Activated CD4-positive, alpha-beta T cell treated with anti-CD3 and anti-CD28 coated beads, Interleukin-2, Interleukin-6, amounts not matched to agents 100 ng/mL and 50 ng/mL, durations not matched to agents 16 hours and 8 hours (primary cell): ENCODE measurements around the gene MRS2.

Experiments used
- DNase-seq: peaks from one replicate; pipeline ENCODE4 v3.0.0-alpha.2; 2020

Gene MRS2

DNA sequence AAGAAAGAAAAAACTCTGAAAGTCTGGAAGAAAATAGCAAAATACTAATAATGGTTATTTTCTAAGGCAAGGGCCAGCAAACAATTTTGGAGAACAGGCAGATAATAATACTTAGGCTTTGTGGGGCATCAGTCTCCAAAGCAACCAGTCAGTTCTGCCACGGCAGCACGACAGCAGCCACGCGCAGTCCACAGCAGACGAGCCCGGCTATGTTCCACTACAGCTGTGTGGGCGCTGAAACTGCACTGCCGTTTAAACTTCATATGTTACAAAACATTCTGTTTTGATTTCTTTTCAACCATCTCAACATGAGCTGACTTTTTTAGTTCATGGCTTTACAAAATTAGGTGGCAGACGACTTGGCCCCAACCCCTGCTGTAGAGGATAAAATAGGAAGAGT lies 29.9 kb downstream of the MRS2 start:
- no peak for DNase-seq

DNA sequence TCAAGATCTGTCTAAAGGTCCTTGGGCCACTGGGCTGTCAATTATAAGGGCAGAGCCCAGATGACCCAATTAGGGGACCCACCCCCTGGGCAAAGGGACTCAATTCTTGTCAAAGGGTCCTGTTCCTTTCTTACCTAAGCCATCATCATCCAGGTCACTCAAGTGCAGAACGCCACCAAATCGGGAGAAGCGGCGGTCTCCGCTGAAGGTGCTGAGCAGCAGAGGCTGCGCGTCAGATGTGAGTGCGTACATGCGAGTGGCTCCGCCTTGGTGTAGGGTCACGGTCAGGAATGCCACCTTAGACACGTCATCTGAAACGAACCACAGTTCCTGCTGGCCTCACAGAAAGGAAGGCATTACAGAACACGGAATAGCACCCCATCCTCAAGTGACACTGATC lies 34.2 kb downstream of the MRS2 start:
- DNase-seq, result no peak

DNA sequence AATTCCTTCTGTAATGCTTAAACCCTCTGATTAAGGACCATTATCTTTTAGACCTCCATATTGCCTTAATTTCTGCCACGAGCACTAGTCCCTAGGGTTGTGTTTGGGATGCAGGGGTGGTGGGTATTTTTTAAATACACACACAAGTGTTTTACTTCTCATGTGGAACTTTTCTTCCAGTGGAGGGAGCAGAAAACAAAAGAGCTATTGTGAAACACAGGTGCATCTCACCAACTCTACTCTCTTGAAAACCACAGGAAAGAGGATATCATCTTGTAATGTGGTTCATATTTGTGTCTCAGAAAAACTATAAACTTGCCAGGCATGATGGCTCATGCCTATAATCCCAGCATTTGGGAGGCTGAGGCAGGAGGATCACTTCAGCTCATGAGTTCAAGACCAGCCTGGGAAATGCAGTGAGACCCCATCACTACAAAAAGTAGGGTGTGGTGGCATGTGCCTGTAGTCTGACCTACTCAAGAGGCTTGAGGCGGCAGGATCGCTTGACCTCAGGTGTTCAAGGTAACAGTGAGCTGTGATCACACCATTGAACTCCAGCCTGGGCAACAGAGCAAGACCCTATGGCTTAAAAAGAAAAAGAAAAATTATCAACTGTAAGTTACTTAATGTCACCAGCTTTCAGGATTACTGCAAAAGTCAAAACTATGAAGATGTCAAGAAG lies 37.3 kb downstream of the MRS2 start:
- DNase-seq, result no peak

DNA sequence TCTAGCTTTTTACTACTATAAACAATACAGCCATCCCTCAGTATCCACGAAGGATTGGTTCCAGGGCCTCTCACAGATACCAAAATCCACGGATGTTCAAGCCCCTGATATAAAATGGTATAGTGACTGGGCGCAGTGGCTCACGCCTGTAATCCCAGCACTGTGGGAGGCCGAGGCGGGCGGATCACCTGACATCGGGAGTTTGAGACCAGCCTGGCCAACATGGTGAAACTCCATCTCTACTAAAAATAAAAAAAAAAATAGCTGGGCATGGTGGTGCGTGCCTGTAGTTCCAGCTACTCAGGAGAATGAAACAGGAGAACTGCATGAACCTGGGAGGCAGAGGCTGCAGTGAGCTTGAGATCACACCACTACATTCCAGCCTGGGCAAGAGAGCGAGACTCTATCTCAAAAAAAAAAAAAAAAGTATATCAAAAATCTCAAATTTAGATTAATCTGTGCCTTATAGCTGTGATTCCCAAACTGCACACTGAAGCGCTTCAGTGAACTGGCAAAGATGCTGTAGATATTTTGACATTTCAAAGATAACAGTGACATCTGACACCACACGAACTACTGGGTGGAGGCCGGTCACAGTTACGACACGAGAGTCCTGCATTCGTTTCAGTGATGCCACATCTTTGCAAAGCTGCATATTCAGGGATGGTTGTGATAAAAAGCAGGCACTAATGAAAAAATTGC lies 38.3 kb downstream of the MRS2 start:
- no peak for DNase-seq

DNA sequence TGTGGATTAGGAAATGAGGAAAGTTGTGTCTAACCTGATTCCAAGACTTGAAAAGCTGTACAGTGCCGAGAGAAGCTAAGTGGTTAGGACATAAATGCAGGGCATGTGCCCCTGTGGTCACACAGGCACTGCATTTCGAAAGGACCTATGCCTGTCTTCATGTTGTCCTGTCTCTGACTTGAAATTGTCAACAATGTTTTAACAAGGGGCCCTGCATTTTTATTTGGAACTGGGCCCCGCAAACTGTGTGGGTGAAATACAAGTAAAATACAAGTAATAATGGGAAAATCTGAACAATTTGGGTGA lies 38.8 kb downstream of the MRS2 start:
- no peak for DNase-seq

DNA sequence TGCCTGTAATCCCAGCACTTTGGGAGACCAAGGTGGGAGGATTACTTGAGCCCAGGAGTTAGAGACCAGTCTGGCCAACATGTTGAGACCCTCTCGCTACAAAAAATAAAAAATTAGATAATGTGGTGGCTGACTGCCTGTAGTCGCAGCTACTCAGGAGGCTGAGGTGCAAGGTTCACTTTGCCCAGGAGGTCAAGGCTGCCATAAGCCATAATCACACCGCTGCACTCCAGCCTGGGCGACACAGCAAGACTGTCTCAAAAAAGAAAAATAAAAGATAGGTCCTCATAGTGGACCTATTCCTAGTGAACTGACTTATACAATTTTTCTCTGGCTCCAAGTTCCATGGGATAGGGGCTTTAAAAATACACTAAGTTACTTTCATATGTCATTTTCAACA lies 41.9 kb downstream of the MRS2 start:
- DNase-seq, result no peak

DNA sequence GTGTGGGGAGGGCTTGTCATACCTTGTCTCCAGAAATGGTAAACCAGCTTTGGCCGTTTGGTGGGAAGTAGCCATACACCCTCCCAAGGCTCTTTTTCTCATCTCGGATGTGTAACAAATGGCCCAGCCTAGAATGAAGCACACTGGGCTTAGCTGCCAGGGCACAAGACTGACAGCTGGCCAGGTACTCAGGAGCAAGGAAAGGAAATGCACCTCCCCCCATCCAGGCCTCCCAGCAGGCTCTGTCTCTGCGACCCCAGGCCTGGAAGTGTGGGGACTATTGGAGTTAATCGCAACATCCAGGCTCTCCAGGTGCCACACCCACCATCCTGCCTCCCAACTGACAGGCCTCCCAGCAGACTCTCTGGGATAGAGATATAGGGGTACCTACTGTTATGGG lies 43.0 kb downstream of the MRS2 start:
- DNase-seq, result no peak

DNA sequence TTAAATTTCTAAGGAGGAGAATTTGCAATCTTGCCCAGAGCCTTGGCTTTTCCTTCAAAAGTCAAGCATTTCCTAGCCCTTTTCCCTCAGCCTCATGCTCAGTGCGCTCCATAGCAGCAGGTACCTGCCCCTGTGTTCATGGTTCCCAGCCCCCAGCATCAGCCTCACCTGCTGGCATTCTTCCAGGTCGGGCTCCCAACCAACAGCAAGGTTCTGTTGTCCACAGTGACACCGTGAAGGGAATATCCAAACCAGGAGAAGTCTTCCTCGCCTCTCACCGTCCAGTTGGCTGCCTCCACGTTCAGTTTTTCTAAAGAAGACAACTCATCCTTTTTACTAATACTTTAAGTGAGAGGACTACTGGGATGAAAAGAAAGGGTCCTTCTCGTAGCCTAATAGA lies 43.9 kb downstream of the MRS2 start:
- no peak for DNase-seq

DNA sequence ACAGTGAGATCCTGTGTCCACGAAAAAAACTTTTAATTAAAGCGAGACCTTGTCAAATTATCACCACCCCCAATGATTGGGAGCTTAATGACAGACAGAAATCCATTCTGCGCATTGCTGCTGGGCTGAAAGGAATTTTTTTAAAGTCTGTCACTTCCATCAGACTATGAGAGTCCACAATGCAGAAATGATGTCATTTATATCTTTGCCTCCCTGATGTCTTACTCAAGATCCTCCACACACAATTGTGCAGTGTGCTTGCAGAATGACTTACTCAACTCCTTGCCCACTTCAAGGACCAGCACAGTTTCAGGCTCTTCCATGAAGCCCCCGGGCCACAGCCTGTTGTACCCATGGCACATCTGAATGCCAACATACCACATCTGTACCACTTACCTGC lies 45.7 kb downstream of the MRS2 start:
- no peak for DNase-seq

DNA sequence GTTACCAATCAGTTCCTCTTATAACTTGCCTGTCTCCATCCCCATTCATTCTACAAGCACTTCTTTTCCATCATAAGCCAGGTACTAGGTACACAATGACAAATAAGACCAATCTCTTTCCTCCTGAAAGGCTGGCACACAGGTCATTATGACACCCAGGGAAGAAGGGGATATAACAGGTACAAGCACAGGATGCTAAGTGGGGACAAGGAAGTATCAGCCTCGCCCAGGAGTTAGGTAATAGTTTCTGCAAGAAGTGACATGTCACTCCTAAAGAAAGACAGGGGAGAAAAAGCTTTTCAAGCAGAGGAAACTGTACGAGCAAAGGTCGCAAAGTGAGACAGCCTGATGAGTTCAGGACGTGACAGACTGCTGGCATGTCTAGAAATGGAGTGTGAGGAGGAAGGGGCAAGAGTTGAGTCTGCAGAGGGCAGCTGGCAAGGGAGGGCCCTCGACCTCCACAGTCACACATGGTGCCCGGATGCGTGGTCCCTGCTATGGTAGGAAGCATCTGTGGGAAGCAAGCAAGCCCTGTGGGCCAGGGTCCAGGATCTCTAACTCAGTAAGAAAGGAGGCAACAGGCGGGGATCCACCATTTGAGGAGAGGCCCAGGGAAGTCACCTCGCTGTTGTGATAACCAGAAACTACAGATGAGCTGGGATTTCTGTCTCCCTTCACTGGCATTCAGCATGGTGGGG lies 46.2 kb downstream of the MRS2 start:
- no peak for DNase-seq

DNA sequence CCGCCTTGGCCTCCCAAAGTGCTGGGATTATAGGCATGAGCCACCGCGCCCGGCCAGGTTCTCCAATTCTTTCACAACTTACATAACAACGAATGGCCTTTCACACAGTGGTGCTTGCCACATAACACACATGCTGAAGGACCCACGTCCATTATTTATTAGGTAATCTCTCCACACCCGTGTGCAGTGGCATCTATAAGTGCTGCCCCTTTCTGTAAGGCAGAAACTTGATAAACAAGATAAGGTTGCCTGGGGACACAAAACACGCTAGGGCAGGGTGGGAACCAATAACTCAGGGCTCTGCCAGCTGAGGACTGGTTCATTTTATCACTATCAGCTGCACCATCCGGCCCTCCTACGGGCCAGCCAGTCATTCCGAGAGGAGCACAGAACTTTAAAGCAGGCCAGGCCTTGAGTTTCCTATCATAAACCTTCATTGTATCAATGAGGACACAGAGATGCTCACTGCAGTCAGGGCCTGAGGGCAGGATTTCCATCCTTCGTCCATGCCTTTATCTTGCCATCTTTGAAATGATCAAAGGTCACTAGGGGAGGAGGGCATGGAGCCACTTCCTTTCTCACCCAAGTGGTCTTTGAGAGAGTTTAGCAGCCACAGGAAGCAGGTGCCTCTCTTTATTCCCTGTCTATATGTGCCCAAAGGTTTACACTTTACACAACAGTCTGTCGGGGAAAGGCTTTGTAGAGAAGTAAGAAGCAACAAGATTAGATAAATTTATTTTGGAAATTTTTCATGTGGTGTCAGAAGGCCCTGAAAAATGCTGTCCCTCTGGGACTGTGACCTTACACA lies 49.0 kb downstream of the MRS2 start:
- DNase-seq, result no peak

DNA sequence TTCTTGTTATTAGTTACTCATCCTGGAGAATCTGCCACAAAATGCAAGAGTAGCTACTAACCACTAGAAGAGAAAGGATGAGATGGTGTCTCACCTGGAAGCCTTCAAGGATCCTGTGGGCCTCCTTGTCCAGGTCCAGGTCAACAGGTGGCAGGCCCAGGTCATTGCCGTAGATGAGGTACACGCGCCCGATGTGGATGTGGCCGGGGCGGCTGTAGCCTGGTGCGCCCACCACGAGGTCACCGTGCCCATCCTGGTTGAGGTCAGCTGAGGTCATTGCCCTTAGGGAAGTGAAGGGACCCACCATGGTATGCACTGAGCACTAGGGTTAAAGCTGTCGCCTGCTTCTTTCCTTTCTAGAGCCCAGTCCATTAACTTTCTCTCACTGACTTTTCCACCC lies 51.2 kb downstream of the MRS2 start:
- no peak for DNase-seq

DNA sequence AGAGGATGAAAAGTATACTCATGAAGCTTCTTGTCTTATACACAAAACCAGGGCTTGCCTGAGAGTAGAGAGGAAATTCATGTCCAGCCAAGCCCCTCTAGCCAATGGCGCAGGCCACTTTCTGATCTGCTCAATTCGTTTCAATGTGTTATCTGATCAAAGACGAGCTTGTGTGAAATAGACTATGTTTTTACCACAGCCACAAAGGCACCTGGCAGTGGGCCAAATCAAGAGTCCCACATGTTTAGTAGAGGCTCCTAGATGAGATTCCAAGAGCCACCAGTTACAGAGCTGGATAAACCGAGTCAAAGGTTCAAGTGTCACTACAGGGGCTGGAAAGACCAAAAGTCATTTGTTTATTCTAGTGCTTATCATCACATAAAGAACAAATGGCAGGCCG lies 51.7 kb downstream of the MRS2 start:
- no peak for DNase-seq

DNA sequence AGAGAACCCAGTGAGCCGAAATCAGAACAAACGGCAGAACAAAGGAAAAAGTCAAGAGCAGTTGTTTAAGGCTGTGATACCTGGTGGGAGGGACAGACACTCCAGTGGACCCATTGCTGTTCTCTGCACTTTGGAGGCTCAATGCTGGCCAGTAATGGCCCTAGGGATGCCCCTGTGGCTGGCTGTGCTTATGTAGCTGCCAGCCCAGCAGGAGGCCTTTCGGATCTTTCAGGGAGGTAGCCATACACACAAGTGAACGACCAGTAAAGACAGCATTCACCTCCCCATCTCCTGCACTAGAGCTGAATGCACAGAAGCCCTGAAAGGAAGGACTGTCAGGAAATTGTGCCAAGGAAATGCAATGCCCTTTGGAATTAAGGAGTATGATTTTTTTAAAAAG lies 52.3 kb downstream of the MRS2 start:
- no peak for DNase-seq

DNA sequence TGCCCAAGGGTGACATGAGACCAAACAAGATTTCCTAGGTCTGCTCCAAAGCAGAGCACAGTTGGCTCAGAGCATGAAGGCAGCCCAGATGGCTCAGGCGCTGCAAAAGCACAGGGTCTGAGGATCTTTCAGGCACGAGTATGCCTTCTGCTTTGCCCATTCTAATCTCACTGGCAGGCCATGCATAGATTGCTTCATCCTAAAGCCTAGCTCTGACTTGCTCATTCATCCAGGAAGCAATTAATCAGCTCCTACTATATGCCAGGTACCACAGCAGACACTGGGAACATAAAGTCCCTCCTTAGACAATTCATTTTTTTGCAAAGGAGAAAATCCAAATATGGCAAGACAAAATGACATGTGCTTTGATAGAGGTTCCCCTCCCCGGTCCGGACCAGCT lies 55.4 kb downstream of the MRS2 start:
- DNase-seq, result no peak

DNA sequence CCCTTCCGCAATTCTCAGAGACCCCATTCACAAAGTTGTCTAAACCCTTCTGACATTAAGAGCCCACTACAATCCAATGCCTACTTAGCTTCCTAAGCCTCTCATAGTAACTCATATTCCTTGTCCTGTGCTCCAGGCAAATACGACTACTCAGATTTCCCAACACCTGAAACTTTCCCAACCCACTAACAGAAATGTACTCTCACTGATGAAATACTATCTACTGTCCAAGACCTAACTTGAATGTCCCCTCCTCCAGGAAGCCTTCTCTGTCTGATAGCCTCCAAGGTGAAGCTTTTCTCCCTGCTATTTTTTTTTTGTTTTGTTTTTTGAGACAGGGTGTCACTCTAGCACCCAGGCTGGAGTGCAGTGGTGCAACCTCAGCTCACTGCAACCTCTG lies 56.2 kb downstream of the MRS2 start:
- no peak for DNase-seq

DNA sequence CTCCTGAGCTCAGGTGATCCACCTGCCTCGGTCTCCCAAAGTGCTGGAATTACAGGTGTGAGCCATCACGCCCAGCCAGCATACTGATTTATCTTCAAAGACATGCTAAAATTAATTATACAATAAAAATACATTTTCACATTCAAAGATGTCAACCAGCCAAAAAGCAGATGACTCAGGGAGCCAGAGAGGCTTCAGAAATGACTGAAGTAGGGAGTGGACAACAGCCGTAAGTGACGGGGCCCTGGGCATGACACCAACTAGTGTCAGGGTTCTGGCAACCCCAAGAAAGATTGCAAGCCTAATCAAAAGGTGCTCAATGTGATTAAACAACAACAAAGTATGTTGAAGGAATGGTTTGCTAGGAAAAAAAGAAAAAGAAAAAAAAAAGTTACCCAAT lies 58.2 kb downstream of the MRS2 start:
- no peak for DNase-seq

DNA sequence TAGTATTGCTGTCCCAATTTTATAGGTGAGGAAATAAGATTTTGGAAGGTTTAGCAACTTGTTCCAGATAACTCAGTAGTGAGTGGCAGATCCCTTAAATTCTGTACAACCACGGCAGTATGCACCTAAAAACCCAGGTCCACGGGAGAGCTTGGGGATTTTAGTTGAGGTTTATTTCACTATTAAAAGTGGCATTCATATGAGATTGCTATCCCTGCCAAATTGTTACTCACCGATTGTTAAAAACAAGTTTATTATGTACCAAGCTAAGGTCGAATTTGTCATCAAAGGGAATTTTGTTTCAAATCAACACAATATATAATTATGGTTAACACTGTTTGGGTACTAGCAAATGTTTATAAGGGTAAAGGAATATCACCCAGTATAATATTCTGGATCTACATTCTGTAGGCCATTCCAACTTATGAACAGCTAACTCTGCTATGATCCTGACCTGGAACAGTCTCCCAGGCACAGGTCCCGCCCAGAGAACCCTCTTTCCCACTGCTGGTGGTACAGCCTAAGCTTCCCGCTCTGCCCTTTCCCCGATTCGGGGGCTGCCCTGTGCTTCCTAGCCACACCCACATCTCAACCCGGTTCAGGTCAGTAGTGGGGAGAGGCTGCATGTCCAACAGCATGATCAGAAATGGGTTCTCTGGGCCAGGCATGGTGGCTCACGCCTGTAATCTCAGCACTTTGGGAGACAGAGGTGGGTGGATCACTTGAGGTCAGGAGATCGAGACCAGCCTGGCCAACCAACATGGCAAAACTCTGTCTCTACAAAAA lies 61.7 kb downstream of the MRS2 start:
- DNase-seq, result no peak

DNA sequence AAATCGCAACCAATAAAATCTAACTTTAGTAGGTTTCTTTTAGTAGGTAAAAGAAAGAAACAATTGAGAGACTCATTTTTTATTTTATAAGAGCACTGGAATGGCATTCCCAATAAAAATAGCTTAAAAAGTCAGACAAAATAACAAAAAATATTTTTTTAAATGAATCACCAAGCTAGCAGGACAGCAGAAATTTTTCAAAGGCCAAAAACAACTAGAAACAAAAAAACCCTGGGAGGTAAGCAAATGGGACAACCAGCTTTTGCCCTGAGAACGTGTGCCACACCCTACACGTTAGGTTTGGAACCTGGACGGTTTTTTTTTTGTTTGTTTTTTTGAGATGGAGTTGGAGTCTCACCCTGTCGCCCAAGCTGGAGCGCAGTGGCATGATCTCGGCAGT lies 67.1 kb downstream of the MRS2 start:
- DNase-seq, result no peak

DNA sequence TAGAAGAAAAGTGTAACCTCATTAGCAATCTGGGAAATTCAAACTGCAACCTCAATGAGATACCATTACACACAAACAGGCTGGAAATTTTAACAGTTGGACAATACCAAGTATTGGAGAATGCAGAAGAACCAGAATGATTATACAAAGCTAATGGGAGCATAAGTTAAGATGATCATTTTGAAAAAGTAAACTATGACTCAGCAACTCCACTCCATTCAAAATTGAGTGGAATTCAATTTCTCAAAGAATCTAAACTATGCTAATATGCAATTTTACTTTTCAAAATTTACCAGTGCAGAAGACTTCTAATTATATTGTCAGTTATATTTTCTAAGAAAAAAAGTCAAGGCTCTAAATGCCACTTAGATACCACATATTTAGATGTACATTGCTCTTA lies 69.4 kb downstream of the MRS2 start:
- no peak for DNase-seq
